GM19328 (cell line): ENCODE results near the gene CACNG3.
"Not testable (repeated sequence)": the region's sequence is repeated elsewhere in the genome, so short reads cannot be mapped to it uniquely, and the experiment has no call there.

Source experiments
- ATAC-seq: cut with Tn5 transposase; IDR thresholded peaks from one replicate; pipeline ENCODE4 v1.9.1; 2021; ENCODE audit warnings: mild to moderate bottlenecking, moderate library complexity; ENCODE audit not compliant: unreplicated experiment

Gene CACNG3

DNA sequence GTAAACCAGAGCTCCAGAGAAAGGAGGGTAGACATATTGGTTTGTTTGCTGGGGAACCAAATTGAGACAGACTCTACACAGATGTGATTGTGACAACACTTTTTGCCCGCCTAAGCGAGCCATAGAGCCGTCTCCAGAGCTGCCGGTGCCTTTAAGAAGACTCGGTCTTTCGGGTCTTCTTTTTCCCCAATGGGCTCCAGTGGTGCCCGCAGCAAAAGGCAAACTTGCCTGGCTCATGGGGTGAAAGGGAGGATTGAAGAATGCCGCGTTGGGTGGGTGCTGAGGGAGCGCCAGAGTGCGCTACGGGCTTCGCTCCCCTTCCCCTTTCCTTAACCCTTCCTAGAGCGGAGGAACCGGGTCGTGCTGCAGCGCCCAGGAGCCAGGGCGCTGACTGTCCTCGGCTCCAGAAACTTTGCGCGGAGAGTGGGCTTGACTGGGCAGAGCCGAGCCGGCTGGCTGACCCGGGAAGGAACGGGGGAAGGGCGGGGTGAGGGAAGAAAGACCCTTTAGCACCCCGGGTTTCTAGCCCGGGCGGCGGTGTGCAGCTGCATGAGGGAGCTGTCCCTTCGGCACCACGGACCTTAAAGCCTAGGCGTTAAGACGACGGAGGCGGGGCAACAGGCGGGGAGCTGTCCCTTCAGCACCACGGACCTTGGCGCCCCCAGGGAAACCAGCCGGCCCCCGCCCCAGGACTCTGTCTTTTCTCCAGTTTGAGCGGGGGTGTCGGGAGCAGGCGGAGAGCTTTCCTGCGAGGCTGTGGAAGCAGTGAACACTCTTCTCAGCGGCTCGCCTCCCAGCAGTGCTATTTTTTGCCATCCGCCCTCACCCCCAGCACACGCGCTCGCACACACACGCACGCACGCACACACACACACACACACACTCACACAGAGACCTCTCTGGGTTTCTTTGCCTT, at the start of gene CACNG3:
TSS of gene CACNG3 (plus strand) at position 880 of the 916 bp plus-strand sequence. CDS start 420 bp downstream, outside the sequence.
- no peak for ATAC-seq

DNA sequence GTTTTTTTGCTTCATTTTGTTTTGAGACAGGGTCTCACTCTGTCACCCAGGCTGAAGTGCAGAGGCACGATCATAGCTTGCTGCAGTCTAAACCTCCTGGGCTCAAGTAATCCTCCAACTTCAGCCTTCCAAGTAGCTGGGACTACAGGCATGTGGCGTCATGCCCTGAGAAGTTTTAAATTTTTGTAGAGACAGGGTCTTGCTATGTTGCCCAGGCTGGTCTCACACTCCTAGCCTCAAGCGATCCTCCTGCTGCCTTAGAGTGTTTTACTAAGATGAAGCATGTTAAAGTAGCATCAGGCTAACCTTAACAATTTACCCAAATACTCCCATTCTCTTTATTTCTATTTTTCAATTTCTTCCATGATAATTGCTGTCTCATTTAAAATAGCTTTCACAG, 49.2 kb upstream of the CACNG3 start:
- no peak for ATAC-seq

DNA sequence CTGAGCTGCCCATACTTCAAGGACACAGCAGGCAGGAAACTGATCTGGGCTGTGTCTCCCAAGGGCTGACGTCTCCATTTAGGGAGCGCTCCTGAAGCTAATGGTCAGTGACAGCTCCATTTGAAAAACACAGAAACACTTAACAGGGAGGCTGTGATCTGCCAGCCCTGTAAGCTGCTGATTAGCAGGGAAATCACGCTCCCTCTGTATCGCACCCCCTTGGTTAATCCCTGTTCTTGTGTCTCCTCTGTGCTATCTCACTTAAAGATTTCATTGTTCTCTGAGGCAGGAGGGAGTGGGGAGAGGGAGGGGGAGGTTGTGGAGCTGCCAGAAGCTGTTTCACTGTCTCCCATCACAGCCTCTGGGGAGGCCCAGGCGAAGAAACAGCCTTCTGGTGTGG, 47.4 kb upstream of the CACNG3 start:
- ATAC-seq = no peak

DNA sequence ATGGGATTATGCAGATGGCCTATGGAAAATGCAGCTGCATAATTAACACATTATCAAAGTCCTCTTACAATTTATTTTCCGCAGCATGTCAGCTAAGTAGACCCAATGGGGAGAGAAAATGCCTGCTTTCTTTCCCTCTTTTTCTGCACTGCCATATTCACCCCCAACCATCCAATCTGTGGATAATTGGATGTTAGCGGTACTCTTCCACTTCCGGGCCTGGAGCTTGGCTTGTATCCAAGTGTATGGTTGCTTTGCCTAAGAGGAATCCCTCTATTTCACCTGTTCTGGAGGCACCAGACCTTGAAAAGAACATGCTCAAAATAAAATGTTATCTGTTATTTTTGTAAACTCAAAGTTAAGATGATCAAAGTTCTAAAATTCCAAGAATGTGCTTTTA, 41.1 kb upstream of the CACNG3 start:
- no peak for ATAC-seq

DNA sequence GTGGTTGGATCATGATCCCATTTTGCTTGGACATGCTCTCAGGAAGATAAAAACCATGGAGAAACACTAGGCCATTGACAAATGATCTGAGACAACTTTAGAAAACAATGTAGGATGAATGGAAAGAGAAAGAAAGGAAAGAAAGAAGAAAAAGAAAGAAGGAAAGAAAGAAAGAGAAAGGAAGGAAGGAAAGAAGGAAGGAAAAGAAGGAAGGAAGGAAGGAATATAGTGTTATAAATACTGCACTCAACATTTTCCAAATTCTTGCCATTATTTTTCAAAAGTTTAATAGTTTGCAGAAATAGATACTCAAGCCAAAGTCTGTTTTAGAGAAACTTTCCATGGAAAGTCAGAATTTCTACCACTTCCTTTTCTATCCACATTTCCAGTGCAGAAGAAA, 39.2 kb upstream of the CACNG3 start:
- no peak for ATAC-seq

DNA sequence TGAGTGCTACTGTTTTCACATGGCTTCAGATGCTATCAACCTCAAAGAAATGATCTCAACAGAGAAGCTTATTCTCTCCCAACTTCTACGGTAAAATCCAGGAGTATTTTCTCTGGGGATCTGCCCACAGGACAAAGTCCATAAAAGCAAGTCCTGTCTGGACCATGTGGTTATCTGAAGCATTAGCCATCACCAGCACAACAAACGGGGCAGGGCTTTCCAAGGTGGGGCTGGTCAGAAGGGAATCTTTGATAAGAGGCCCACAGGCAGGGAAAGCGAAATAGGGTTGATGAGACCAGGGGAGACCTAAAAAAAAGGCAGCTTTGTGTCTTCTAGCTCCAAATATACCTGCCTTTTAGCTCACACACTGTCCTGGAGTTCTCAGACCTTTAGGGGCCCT, 38.7 kb upstream of the CACNG3 start:
- no peak for ATAC-seq

DNA sequence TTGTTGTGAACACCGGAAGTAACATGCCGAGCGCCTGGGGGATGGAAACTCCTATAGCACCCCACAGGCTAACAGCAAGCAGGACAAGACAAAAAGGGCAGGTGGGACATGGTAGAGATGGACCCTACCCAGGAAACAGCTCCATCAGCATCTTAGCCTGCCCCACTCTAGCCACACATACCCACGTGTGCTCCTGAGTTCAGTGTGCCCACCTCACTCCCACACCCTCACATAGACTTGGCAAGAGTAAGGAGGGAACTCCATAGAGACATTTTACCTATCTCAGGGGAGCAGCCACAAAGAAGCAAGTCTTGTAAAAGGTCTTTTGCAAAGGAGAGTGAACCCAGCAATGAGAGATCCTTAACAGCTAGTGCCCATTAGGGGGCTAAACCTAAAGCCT, 37.8 kb upstream of the CACNG3 start:
- no peak for ATAC-seq

DNA sequence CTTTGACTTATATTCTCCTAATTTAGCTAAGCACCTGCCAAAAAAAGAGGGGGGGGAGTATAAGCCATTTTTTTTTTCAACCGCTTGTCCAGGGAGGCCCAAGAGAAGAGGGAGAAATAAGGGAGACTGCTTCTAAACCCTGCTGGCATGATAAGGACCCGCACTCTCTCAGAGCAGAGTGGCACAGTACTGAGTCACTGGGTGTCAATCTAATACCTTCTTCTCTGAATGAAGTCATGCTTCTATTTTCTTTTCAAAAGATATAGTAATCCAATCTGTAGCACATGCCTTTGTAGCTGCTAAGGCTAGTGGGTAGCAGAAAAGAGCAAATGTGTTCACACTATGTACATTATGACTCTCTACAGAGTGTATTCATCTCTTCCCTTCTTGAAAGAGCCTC, 34.9 kb upstream of the CACNG3 start:
- ATAC-seq = no peak

DNA sequence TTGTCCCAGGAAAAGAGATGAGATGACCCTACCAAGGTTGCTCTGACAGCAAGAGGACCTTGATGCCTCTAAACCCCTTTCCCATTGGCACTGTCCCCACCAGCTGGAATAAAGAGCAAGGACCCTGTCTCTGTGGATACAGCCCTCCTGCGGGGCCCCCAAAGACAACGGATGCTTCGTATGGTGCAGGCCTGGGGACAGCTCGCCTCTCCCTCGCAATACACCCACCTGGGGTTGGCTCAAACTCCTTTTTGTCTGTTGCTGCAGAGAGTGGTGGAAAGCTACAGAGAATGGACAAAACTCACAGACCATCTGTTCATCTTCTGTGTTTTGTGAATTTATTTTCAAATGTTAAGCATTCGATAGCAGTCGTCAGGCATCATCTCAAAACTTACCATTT, 27.6 kb upstream of the CACNG3 start:
- no peak for ATAC-seq

DNA sequence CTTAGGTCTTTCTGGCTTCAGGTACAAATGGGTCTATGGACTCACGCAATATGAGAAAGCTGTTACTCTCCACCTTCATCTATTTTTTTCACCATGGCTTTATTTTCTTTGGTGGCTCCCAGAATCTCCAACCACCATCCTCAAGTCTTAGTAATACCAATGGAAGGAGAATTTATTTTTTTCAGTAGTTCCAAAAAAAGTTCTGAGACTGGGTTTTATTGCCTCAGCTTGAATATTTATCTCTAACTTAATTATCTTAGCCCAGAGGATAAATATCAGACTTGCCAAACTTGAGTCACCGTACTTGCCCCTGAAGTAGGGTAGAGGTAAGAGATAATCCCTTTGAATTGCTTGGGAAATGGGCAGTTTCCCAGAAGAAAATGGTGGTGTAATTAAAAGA, 23.2 kb upstream of the CACNG3 start:
- ATAC-seq = no peak

DNA sequence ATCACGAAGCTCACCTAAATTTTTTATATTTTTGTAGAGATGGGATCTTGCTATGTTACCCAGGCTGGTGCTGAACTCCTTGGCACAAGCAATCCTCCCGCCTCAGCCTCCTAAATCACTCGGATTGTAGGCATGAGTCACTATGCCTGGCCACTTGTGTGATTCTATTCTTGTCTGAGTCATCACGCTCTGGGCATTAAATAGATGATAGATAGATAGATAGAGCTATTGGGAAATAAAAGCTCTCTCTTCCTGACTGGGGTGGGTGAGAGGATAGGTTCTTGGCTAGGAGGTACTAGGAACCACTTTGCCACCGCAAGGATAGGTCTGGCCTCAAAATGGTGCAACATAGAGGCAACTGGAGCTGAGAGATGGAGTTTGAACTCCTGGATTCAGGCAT, 21.4 kb upstream of the CACNG3 start:
- ATAC-seq = no peak

DNA sequence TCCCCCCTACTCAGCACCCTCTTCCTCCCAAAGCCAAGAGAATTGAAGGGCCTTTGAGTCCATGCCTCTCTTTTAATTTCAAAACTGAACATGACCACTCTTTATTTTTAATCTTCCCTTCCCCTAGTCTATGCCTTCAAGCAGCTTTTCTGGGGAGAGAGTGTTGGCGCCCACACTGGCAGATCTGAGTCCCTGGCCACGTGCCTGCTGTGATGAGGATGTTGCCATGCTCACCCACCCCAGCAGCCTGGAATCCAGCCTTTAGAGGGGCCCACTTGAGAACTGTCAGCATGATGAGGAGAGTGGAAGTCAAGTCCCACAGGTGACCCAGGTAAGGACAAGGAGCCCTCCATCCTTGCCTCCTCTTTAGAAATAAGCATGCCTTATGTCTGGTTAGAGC, 20.3 kb upstream of the CACNG3 start:
- no peak for ATAC-seq

DNA sequence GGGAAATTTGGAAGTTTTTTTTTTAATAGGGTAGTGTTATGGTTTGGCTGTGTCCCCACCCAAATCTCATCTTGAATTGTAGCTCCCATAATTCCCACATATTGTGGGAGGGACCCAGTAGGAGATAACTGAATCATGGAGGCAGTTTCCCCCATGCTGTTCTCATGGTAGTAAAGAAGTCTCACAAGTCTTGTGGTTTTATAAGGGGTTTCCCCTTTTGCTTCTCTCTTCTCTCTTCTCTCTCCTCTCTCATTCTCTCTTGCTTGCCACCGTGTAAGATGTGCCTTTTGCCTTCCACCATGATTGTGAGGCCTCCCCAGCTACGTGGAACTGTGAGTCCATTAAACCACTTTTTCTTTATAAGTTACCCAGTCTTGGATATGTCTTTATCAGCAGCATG, 17.3 kb upstream of the CACNG3 start:
- ATAC-seq = not testable (repeated sequence)

DNA sequence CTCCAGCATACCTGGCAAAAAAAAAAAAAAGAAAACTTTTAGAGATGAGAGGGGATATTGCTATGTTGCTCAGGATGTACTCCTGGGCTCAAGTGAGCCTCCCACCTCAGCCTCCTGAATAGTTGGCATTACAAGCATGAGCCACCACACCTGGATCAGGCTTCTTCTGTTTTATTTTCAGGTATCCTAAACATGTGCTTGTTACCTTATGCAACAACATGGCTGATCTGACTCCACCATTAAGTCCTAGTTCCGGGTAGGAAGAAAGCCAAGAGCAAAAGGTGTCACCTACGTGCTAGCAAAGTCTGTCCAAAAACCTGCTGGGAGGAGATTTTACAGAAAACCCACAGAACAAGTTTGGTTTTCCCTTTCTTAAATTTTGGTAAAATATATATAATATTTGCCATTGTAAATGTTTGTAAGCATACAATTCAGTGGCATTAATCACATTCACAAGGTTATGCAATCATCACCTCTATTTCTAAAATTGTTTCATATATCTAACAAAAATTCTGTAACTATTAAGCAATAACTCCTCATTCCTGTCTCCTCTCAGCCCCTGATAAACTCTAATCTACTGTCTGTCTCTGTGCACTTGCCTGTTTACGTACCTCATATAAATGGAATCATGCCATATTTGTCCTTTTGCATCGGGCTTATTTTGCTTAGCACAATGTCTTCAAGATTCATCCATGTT, 9.1 kb upstream of the CACNG3 start:
- no peak for ATAC-seq

DNA sequence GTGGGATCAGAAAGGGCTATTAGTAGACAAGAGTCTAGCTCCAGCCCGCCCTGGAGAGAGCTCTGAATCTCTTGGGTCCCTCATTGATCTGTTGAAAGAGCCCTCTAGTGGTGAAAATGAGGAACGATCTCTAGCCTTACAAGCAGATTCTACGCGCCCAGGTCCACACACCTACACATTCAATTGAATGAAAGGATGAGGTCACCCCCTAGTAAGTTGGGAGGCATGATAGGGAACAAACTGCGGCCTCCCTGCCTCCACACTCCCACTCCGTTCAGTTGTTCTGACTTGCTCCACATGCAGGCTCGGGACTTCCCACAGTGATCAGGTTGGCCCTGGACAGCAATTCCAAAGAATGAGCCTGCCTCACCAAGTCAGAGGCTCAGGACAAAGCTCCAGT, 2.9 kb upstream of the CACNG3 start:
- ATAC-seq = no peak

DNA sequence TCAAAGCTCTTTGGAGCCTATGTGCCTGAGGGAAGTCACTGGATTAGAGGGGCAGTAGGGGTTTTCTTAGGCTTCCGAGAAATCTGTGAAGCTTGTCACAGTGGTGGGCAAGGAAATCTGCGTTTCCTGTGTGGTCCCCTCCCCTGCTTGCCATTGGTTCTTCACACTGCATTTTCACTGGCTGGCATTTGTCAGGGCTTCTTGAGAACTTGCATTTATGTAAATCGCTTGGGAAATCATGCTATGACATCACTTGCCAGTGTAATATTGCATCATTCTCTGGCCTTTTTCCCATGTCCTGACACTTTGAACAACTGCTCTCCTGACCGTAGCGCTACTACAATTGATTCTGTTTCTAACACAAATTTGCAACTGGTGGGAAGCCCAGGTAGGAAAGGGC, 1.8 kb downstream of the CACNG3 start:
- no peak for ATAC-seq

DNA sequence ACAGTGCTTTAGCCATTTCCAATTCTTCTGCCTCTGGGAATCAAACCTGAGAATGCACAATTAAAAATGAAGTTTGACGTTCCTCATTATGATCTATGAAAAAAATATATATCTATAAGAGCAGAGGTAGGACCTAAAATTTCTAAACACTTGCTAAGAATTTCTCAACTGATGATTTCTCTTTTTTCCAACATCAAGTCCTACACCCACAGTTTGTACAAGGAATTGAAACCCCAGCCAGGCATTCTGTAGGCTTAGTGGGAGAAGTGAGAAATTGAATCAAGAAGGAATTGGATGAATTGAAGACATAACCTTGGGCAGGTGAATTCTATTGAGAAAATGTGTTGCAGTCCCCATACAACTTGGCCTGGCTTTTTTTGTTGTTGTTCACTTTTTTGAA, 2.7 kb downstream of the CACNG3 start:
- ATAC-seq = no peak

DNA sequence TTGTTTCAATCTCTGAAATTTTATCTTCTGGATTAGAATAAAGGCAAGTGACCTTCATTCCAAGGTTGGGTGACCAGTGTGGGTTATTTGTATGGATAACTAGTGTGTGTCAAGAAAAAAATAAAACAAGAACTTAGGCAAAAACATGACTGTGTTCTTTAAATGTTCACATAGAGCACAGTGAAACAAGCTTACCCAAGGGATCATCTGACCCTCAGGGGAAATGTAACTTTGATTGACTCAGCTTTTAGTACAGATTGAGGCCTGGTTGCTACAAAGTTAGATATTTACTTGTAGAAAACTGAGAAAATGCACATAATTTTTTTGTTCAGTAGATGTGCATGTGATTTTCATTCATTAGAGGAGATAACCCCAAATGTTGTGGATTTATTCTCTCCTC, 6.7 kb downstream of the CACNG3 start:
- ATAC-seq = no peak

DNA sequence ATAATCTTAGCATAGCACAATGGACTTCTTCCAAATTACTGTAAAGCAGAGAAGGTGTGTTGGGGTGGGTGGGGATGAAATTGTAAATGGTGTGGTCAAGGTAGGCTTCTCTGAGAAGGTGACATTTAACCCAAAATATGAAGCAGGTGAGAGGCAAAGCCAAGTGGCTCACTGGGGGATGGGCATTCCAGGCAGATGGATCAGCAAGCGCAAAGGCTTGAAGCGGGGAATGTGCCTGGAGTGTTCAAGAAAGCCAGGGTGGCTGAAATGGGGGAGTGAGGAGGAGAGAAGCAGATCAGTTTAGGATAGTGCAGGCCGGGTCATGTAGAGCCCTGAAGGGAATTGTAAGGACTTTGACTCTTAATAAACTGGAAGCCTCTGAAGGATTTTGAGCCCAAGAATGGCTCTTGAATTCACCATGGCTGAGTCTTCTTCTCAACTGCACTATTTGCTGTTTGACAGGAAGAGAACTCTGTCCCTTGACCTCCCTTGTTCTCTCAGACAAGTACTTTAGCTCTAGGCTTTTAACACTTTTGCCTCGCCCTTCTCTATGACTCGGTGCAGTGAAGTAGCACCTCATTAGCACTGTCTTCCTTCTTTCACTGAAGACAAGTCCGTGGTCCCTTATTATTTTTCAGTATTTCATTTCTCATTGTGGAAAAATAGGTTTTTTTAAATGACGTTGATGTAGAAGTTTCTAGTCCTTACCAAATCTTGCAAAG, 14.7 kb downstream of the CACNG3 start:
- ATAC-seq = no peak

DNA sequence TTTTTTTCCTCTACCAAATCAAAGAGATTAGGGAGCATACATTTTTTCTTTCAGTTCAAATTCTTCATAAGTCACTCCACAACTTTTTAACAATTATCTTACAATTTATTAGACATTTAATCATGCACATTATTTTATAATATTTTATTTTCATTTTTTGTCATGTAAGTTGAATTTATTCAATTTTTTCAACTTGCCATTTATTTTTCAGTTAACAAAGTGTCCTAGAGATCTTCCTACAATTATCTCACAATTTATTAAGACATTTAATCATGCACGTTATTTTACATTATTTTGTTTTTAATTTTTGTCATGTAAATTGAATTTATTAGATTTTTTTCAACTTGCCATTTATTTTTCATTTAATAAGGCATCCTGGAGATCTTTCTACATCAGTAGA, 16.2 kb downstream of the CACNG3 start:
- no peak for ATAC-seq

DNA sequence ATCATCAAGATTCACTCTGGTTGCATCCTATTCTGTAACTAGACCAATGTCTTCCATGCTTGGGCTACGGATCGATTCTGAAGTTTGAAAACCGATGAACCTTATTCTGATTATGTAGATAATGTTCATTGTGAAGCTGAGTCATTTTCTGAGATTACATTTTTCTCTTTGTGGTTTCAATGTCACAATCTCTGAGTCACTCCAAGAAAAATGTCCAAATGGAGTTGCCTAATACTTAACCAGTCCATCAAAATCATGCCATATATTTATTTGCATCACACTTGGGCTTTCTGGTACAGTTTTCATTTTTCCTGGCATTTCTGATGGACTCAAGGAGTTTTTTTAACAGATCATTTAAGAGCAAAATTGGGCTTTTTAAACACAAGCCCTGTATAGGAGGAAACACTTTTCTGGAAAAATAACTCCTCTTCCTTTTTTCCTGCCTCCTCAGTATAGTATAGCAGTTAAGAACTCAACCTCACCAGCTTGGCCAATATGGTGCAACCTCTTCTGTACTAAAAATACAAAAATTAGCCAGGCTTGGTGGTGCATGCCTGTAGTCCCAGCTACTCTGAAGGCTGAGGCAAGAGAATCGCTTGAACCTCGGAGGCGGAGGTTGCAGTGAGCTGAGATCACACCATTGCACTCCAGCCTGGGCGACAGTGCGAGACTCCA, 17.5 kb downstream of the CACNG3 start:
- no peak for ATAC-seq
